Mucosa of stomach (tissue), 1 donor: ENCODE results near the gene ALPL.
"Not testable (repeated sequence)": the region's sequence is repeated elsewhere in the genome, so short reads cannot be mapped to it uniquely, and the experiment has no call there.

ENCODE experiments used
- H3K27me3 ChIP-seq: one replicate; pipeline ENCODE4 v1.7.0; 2013; ENCODE audit warnings: mild to moderate bottlenecking, low read length; ENCODE audit not compliant: control insufficient read depth, insufficient read depth
- H3K36me3 ChIP-seq: one replicate; pipeline ENCODE4 v1.7.0; 2013; ENCODE audit warnings: low read length; ENCODE audit not compliant: control insufficient read depth, insufficient read depth
- H3K4me1 ChIP-seq: one replicate; pipeline ENCODE4 v1.7.0; 2013; ENCODE audit warnings: mild to moderate bottlenecking, low read length; ENCODE audit not compliant: control insufficient read depth, insufficient read depth
- H3K4me3 ChIP-seq: one replicate; pipeline ENCODE4 v1.7.0; 2013; ENCODE audit warnings: low read length
- H3K9ac ChIP-seq: one replicate; pipeline ENCODE4 v1.7.0; 2013; ENCODE audit warnings: mild to moderate bottlenecking, low read length, moderate library complexity
- H3K9me3 ChIP-seq: one replicate; pipeline ENCODE4 v1.7.0; 2013; ENCODE audit warnings: mild to moderate bottlenecking, low read length, moderate library complexity; ENCODE audit not compliant: control insufficient read depth
- donor health status: Pancreatic carcinoma.

The ALPL gene

DNA sequence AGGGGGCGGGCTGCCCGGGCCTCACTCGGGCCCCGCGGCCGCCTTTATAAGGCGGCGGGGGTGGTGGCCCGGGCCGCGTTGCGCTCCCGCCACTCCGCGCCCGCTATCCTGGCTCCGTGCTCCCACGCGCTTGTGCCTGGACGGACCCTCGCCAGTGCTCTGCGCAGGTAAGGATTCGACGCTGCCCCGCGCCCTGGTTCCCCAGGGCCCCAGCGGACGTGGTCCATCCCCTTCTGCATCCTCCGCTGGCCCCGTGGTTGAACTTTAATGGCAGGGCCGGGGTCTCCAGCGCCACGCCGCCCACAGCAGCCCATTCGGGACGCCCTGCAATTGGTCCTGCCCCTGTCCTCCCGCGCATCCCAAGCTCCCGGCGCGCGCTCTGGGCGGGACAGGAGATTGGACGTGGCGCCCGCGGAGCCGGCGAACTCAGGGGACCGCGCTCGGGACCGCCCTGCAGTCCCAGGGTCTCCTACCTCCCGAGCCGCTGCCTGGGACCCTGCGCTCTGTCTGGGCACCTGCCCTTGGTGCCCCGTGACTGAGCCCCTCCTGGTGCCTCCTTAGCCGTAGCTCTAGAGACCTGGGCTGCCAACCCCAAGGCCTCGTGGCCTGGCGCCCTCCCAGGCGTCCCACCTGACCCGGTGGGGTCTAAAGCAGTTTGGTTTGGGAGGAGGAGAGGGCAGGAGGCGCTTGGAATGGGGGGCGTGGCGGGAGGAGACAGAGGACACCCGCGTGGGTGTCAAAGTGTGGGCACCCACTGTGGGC is at the start of gene ALPL:
TSS of gene ALPL (plus strand) at position 73 of the 762 bp plus-strand sequence. CDS start 44,659 bp downstream, outside the sequence.
- Histone ChIP-seq H3K4me3 (no peak within 1 kb of the TSS), H3K9ac (peak within 1 kb of the TSS; percentile 39), H3K9me3 (no peaks in the 10 kb centered on the region), H3K27me3 (peaks cover 37% of the 10 kb centered on the region), H3K36me3 (no peaks in the 10 kb centered on the region), H3K4me1 (peaks cover 5% of the 10 kb centered on the region)

DNA sequence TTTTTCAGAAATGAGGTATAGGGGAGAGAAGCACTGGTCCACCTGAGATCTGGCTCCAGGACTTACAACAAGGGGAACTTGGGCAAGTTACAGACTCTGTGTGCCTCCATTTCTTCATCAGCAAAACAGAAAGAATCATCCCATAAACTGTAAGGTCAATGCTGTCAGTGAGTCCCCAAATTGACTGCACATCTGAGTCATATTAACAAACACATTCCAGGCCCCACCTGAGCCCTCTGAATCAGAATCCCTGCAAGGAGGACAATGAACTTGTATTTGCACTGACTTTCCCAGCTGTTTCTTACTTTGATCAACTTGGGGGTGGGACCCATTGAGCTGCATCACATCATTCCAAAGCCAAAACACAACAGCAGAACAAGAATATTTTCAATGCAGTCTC is 44.1 kb upstream of the ALPL start:
- H3K36me3 ChIP-seq, H3K9me3 ChIP-seq, H3K4me1 ChIP-seq, H3K4me3 ChIP-seq, H3K27me3 ChIP-seq, H3K9ac ChIP-seq: not testable (repeated sequence)

DNA sequence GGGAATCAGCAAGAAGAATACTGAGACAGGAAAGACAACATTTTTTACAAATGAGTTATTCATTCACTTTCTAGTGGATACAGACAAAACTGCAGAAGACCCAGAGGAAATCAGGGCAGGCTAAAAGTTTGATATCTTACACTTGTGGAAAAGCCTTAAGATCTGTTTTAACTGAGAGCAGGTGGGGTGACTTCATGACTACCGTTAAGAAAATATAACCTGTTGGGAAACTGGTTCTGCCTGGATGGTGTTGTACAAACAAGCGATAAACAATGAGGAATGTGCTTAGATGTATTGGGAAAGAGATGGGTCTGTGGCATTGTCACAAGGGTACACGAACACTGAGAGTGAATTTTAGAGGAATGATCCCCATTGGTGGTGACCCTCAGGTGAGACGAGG is 41.3 kb upstream of the ALPL start:
- H3K36me3 ChIP-seq, H3K4me3 ChIP-seq, H3K4me1 ChIP-seq, H3K27me3 ChIP-seq, H3K9ac ChIP-seq, H3K9me3 ChIP-seq: not testable (repeated sequence)

DNA sequence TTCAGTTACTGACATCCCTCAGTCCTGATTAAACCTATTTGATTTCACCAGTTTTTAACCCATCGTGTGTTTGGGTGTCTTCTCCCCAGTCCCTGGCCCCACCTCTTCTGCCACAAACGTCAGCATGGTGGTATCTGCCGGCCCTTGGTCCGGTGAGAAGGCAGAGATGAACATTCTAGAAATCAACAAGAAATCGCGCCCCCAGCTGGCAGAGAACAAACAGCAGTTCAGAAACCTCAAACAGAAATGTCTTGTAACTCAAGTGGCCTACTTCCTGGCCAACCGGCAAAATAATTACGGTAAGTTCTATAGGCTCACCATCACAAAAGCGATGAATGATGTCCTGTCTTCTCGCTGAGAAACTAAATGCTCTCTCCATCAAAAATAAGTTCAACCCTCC is 40.6 kb upstream of the ALPL start:
- Histone ChIP-seq H3K36me3 (no peaks in the 10 kb centered on the region), H3K27me3 (no peaks in the 10 kb centered on the region), H3K4me1 (no peaks in the 10 kb centered on the region), H3K9ac (no peak overlapping the region), H3K9me3 (no peaks in the 10 kb centered on the region), H3K4me3 (no peak overlapping the region)

DNA sequence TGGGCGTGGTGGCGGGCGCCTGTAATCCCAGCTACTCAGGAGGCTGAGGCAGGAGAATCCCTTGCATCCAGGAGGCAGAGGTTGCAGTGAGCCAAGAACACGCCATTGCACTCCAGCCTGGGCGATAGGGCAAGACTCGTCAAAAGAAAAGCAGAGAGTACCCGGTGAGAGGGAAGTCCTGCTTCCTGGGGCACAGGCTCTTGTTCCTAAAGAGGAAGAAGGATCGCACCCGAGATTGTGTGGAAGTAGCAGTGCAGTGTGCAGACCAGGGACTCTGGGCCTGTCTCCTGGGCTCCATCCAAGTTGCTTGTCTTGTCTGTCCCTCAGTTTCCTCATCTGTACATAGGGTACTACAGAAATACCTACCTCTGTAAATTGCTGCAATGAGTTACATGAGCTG is 39.6 kb upstream of the ALPL start:
- Histone ChIP-seq H3K4me3 (no peak overlapping the region), H3K9ac (no peak overlapping the region), H3K9me3 (no peaks in the 10 kb centered on the region), H3K4me1 (no peaks in the 10 kb centered on the region), H3K27me3 (no peaks in the 10 kb centered on the region), H3K36me3 (no peaks in the 10 kb centered on the region)

DNA sequence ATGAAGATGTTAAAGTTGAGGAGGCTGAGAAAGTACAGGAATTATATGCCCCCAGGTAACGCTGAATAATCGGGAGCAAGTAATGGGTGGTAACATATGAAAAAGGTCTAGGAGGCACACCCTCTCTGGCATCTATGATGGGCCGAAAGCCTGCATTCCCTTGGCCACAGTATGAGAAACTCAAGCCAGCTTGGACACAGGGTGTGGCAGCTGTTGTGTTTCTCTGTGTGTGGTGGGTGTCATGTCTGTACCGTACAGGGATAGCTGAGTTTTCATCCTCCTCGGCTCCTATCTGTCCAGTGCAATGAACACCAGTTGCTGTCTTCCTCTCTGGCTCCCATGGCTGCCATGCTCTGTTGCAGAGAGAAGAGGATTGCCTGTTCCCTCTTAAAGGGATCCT is 36.4 kb upstream of the ALPL start:
- no peaks in the 10 kb centered on the region for H3K9me3 ChIP-seq
- H3K9ac ChIP-seq: no peak overlapping the region
- H3K27me3 ChIP-seq: no peaks in the 10 kb centered on the region
- H3K36me3 ChIP-seq: no peaks in the 10 kb centered on the region
- H3K4me1 ChIP-seq: no peaks in the 10 kb centered on the region
- H3K4me3 ChIP-seq: no peak overlapping the region

DNA sequence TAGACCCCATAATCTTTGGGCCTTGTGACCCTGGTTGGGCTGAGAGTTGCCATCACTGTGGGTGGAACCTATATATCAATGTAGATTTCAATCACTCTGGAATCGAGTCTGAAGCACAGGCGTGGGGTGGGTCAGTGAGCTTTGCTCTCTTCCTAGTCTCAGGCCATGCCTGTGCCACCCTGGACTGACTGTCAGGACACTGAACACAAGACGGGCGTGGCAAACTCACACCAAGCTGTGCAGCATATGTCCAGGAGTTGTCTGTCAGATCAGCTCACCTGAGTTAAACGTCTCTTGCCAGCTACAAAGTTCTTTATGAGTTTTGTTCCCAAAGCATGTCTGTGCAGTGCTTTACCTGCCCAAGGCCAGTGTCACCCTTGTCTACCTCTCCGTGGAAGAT is 30.9 kb upstream of the ALPL start:
- Histone ChIP-seq H3K36me3 (no peaks in the 10 kb centered on the region), H3K27me3 (no peaks in the 10 kb centered on the region), H3K9me3 (no peaks in the 10 kb centered on the region), H3K9ac (no peak overlapping the region), H3K4me1 (no peaks in the 10 kb centered on the region), H3K4me3 (no peak overlapping the region)

DNA sequence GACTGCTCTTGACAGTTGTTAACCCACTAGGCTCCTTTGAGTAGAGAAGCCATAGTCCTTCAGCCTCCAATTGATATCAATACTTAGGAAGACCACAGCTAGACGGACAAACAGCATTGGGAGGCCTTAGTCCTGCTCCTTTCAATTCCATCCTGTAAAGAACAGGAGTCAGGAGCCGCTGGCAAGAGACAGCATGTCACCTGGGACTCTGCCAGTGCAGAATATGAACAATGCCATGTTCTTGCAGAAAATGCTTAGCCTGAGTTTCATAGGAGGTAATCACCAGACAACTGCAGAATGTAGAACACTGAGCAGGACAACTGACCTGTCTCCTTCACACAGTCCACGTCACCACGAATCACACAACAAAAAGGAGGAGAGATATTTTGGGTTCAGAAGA is 25.3 kb upstream of the ALPL start:
- H3K4me3 ChIP-seq, H3K36me3 ChIP-seq, H3K27me3 ChIP-seq, H3K4me1 ChIP-seq, H3K9ac ChIP-seq, H3K9me3 ChIP-seq: not testable (repeated sequence)

DNA sequence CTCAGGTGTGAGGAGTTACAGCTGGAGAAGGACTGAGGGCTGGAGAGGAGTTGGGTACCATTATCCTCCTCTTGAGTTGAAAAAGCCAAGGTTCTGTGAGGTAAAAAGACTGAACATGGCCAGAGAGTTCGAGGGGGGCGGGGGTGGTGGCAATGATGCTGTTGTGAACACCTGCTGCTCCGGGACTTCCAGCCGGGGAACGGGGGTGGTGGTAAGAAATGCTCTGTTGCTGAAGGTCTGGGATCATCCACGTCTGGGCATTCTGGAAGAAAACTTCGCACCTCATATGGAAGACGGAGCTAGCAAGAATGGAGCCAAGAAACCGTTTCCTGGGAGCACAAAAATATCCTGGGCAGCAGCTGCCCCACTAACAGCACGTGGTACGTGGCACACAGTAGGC is 20.1 kb upstream of the ALPL start:
- Histone ChIP-seq H3K4me3 (no peak overlapping the region), H3K27me3 (no peaks in the 10 kb centered on the region), H3K4me1 (peaks cover 4% of the 10 kb centered on the region), H3K9ac (no peak overlapping the region), H3K9me3 (no peaks in the 10 kb centered on the region), H3K36me3 (no peaks in the 10 kb centered on the region)

DNA sequence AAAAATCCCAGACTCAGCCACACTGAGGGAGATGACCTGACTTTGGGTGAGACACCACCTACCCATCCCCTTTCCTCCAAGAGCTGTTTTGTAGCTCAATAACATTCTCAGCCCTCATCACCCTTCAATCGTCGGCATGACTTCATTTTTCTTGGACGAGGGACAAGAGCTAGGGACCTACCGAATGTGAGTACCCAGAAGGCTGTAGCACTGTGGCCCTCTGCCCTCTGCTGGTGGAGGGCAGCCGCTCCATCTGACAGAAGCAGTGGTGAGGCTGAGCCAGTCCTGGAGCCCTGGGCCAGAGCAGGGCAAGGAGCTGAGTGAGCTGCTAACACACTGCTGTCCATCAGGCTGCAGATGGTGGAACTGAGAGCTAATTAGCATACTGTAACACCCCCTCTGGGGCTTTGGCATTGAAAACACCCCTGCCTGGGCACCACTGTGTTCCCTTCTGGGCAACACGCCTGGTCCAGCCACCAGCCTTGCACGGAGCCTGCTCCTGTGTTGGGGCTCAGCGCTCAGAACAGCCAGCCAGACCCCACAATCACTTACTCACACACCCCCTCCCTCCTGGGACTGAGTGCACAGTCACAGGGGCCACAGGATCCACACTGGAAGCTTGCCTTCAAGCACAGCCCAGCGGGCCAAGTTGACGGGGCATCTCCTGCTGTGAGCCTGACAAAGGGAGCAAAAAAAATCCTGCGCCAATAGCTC is 18.3 kb upstream of the ALPL start:
- H3K9me3 ChIP-seq: no peaks in the 10 kb centered on the region
- H3K27me3 ChIP-seq: no peaks in the 10 kb centered on the region
- no peaks in the 10 kb centered on the region for H3K36me3 ChIP-seq
- no peak overlapping the region for H3K4me3 ChIP-seq
- no peak overlapping the region for H3K9ac ChIP-seq
- H3K4me1 ChIP-seq: peaks cover 4% of the 10 kb centered on the region

DNA sequence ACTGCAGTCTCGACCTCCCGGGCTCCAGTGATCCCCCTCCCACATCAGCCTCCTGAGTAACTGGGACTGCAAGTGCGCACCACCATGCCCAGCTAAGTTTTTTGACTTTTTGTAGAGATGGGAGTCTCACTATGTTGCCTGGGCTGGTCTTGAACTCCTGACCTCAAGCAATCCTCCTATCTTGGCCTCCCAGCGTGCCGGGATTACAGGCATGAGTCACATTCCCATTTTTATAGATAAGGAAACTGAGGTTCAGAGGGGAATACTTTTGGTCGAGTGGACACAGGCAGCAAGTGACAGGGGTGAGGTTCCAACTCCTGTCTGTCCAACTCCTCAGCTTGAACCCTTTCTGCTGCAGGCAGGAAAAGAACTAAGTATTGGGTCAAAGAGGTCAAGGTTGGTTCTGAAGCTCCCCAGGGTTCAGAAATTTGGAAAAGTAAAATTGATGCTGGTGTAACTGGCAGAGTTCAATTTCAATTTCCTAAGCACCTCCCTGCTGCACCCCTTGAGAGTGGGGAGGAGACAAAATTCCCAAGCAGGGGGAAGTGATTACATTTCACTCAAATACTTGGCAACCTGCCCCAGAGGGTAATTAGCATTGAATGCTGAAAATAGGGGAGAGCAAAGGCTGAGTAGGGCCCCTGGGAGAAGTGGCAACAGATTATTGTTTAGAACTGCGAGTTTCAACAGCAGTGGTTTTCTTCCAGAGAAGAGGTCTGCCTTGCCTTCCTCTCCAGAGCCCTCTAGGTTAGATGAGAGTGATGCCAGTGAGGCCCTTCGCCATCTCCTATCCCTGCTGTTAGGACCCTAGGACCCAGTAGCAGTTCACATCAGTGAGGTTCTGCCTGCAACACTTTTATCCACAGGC is 17.5 kb upstream of the ALPL start:
- Histone ChIP-seq H3K4me1 (peaks cover 4% of the 10 kb centered on the region), H3K9ac (no peak overlapping the region), H3K27me3 (no peaks in the 10 kb centered on the region), H3K36me3 (no peaks in the 10 kb centered on the region), H3K4me3 (no peak overlapping the region), H3K9me3 (no peaks in the 10 kb centered on the region)

DNA sequence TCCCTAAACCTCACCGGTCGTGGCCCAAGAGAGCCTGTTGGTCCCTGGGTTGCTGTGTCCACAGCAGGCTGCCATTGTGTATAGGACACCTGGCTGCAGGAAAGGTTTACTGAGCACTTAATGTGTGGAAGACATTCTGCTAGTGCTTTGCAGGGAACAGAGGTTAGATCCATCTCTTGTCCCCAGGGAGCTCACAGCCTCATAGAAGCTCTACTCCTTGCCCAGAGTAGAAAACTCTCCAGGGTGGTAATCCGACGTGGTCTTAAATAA is 16.9 kb upstream of the ALPL start:
- peaks cover 4% of the 10 kb centered on the region for H3K4me1 ChIP-seq
- no peaks in the 10 kb centered on the region for H3K36me3 ChIP-seq
- no peaks in the 10 kb centered on the region for H3K27me3 ChIP-seq
- no peaks in the 10 kb centered on the region for H3K9me3 ChIP-seq
- no peak overlapping the region for H3K9ac ChIP-seq
- H3K4me3 ChIP-seq: no peak overlapping the region
